C4-2B (cell line): Measurements from ENCODE around the gene USB1.

Experiments
- H3K27ac ChIP-seq: fragments of 450-650 bp; 2 replicates; pipeline ENCODE4 v1.5.1; 2017
- CTCF ChIP-seq: fragments of 450-650 bp; conservative IDR thresholded peaks from 2 replicates; pipeline ENCODE4 v1.5.1; 2017; ENCODE audit warnings: mild to moderate bottlenecking
- ZFX ChIP-seq: fragments of 450-650 bp; IDR thresholded peaks from 2 replicates; pipeline ENCODE4 v1.6.1; 2017

The USB1 gene

GRCh38 chr16:57957673-57958392 lies 43.4 kb upstream of the USB1 start:
- no peak overlapping the region for H3K27ac ChIP-seq
- TF ChIP-seq ZFX (no peak), CTCF (no peak)

- H3K27ac ChIP-seq: no peak overlapping the region
- TF ChIP-seq CTCF (no peak), ZFX (no peak)
Measured at GRCh38 chr16:57958544-57958943, 42.7 kb upstream of the USB1 start.

GRCh38 chr16:57959121-57959520 lies 42.1 kb upstream of the USB1 start:
- no peak for TF ChIP-seq ZFX
- TF ChIP-seq CTCF: no peak
- no peak overlapping the region for H3K27ac ChIP-seq

GRCh38 chr16:57959804-57960203 lies 41.4 kb upstream of the USB1 start:
- no peak overlapping the region for H3K27ac ChIP-seq

GRCh38 chr16:57960310-57960709 lies 40.9 kb upstream of the USB1 start:
- no peak for TF ChIP-seq ZFX
- no peak for TF ChIP-seq CTCF
- H3K27ac ChIP-seq: no peak overlapping the region

More at GRCh38 chr16:57959804-57960203, 41.4 kb upstream of the USB1 start:
- TF ChIP-seq ZFX (no peak), CTCF (no peak)

GRCh38 chr16:57960826-57961472 lies 40.3 kb upstream of the USB1 start:
- TF ChIP-seq ZFX (no peak), CTCF (no peak)
- H3K27ac ChIP-seq: no peak overlapping the region

- TF ChIP-seq CTCF (no peak), ZFX (no peak)
- no peak overlapping the region for H3K27ac ChIP-seq
Measured at GRCh38 chr16:57961538-57961937, 39.7 kb upstream of the USB1 start.
